Thyroid gland (tissue), 4 donors: ENCODE measurements around the gene MAPK13. TPM values are rescaled to one million over a fixed set of nuclear protein-coding genes. Genes with fewer than 3 reads are reported as not detected.

ENCODE experiments used
- DNase-seq, 2 donors: peaks; one replicate each; pipeline ENCODE4 v3.0.0-alpha.2; 2019
- H3K27ac ChIP-seq, 3 donors: fragments of 200-600 bp; sonication (generic); 1 replicate in 2 of 3; 2 replicates in 1 of 3; pipeline ENCODE4 v1.5.1; 2016 to 2019; ENCODE audit warnings: mild to moderate bottlenecking in 1 of 3, moderate library complexity in 1 of 3
- H3K27me3 ChIP-seq: fragments of 200-600 bp; sonication (generic); one replicate; pipeline ENCODE4 v1.5.1; 2019
- H3K36me3 ChIP-seq, 2 donors: fragments of 200-600 bp; sonication (generic); one replicate each; pipeline ENCODE4 v1.5.1; 2016 to 2019
- H3K4me1 ChIP-seq, 2 donors: fragments of 200-600 bp; sonication (generic); one replicate each; pipeline ENCODE4 v1.5.1; 2017 to 2019
- H3K4me3 ChIP-seq, 3 donors: fragments of 200-600 bp; sonication (generic); replicated peaks in 1 of 3; 1 replicate in 2 of 3; 2 replicates in 1 of 3; pipeline ENCODE4 v1.5.1; 2016; ENCODE audit warnings: mild to moderate bottlenecking in 1 of 3
- H3K9me3 ChIP-seq: fragments of 200-600 bp; sonication (generic); one replicate; pipeline ENCODE4 v1.5.1; 2017
- CTCF ChIP-seq, 6 experiments: fragments of 200-600 bp in 3 of 6; fragments of 450-650 bp in 3 of 6; sonication (generic) in 3 of 6; IDR thresholded peaks; one replicate each; pipeline ENCODE4 v1.5.1; 2016 to 2019; ENCODE audit warnings: antibody characterized with exemption in 6 of 6, mild to moderate bottlenecking in 2 of 6, inconsistent platforms in 1 of 6, moderate library complexity in 1 of 6
- POLR2A ChIP-seq, 2 donors: fragments of 450-650 bp; IDR thresholded peaks; one replicate each; pipeline ENCODE4 v1.6.1; 2017; ENCODE audit warnings: antibody characterized with exemption in 2 of 2, mild to moderate bottlenecking in 2 of 2, moderate library complexity in 1 of 2
- WGBS, 2 donors: methylation state at CpG; one replicate each; pipeline ENCODE4 v1.1.5; 2017; 5-methylcytosine and 5-hydroxymethylcytosine counted together
- intact Hi-C: fragments of 100-400 bp; cut with DNase I; formaldehyde crosslinking; loops from one replicate; pipeline ENCODE4 v1.15.1; 2023
- total RNA-seq, 4 donors: library from RNA; depleted of rRNA; stranded (reverse); fragments of >200 nt; gene quantifications; one replicate each; pipeline ENCODE4 v1.2.3, GENCODE V29; 2016

Gene MAPK13
- total RNA-seq, 4 donors from 2014 or later, result 33.2 to 50.9 (median 41.0) TPM

- no peaks in the 10 kb centered on the region for H3K27me3 ChIP-seq
- intact Hi-C loops, result no loop called here
- peak overlapping the region in 2 of 3 donors; percentile 18 to 38 for H3K4me3 ChIP-seq
Observed at GRCh38 chr6:36131511-36132245, 1.4 kb downstream of the MAPK13 start.

GRCh38 chr6:36132246-36132895 lies 2.1 kb downstream of the MAPK13 start:
- Histone ChIP-seq H3K36me3 (peaks cover 7 to 10% of the 10 kb centered on the region in 2 donors), H3K4me3 (no peak overlapping the region), H3K27me3 (no peaks in the 10 kb centered on the region), H3K4me1 (peaks cover 15 to 23% of the 10 kb centered on the region in 2 donors), H3K27ac (no peak overlapping the region), H3K9me3 (no peaks in the 10 kb centered on the region)
- DNase-seq, result no peak
- WGBS, 2 donors, result 88 to 97% methylated on average over 5 of the region's 5 CpGs
- TF ChIP-seq CTCF (IDR thresholded peaks at IDR 0.05) (no peak), POLR2A (IDR thresholded peaks at IDR 0.05) (no peak)
- intact Hi-C loops, result no loop called here

More at GRCh38 chr6:36131511-36132245, 1.4 kb downstream of the MAPK13 start:
- 22 to 30% methylated on average over 7 to 8 of the region's 8 CpGs for WGBS, 2 donors
- Histone ChIP-seq H3K4me1 (peaks cover 15 to 23% of the 10 kb centered on the region in 2 donors), H3K36me3 (peaks cover 7 to 9% of the 10 kb centered on the region in 2 donors), H3K9me3 (no peaks in the 10 kb centered on the region), H3K27ac (peak overlapping the region; percentile 69 to 76 (median 72))
- TF ChIP-seq POLR2A (IDR thresholded peaks at IDR 0.05) (no peak), CTCF (IDR thresholded peaks at IDR 0.05) (no peak)
- DNase-seq, result peak; percentile 57 to 73

GRCh38 chr6:36133148-36133547 lies 2.8 kb downstream of the MAPK13 start:
- intact Hi-C loops, result no loop called here
- WGBS, 2 donors, result 94 to 98% methylated on average over 4 of the region's 4 CpGs
- Histone ChIP-seq H3K4me3 (no peak overlapping the region), H3K27me3 (no peaks in the 10 kb centered on the region), H3K4me1 (peaks cover 15 to 23% of the 10 kb centered on the region in 2 donors), H3K27ac (no peak overlapping the region), H3K36me3 (peaks cover 9 to 10% of the 10 kb centered on the region in 2 donors), H3K9me3 (no peaks in the 10 kb centered on the region)
- TF ChIP-seq POLR2A (IDR thresholded peaks at IDR 0.05) (no peak), CTCF (IDR thresholded peaks at IDR 0.05) (no peak)
- DNase-seq, result no peak

GRCh38 chr6:36133912-36134311 lies 3.6 kb downstream of the MAPK13 start:
- H3K4me1 ChIP-seq, result peaks cover 15 to 23% of the 10 kb centered on the region in 2 donors
- no peaks in the 10 kb centered on the region for H3K9me3 ChIP-seq
- H3K4me3 ChIP-seq, result no peak overlapping the region
- 95 to 96% methylated on average over 4 of the region's 4 CpGs for WGBS, 2 donors
- H3K36me3 ChIP-seq, result peaks cover 16 to 17% of the 10 kb centered on the region in 2 donors
- TF ChIP-seq POLR2A (IDR thresholded peaks at IDR 0.05), result no peak
- TF ChIP-seq CTCF (IDR thresholded peaks at IDR 0.05), result no peak
- H3K27ac ChIP-seq, result no peak overlapping the region
- intact Hi-C loops, result no loop called here
- H3K27me3 ChIP-seq, result no peaks in the 10 kb centered on the region
- DNase-seq, result no peak
